Uterus (tissue), 2 donors: ENCODE measurements around the gene AFDN.

Source experiments
- POLR2A ChIP-seq, 2 donors: fragments of 450-650 bp; IDR thresholded peaks; one replicate each; pipeline ENCODE4 v1.6.1; 2016; ENCODE audit warnings: antibody characterized with exemption in 2 of 2, mild to moderate bottlenecking in 1 of 2, moderate library complexity in 1 of 2
- TF ChIP-seq, protein P1 (sequence below), 4 experiments: fragments of 200-600 bp in 2 of 4; fragments of 450-650 bp in 2 of 4; sonication (generic) in 2 of 4; IDR thresholded peaks; one replicate each; pipeline ENCODE4 v1.5.1; 2016 to 2019; ENCODE audit warnings: antibody characterized with exemption in 4 of 4, mild to moderate bottlenecking in 2 of 4, moderate library complexity in 1 of 4

DNA sequence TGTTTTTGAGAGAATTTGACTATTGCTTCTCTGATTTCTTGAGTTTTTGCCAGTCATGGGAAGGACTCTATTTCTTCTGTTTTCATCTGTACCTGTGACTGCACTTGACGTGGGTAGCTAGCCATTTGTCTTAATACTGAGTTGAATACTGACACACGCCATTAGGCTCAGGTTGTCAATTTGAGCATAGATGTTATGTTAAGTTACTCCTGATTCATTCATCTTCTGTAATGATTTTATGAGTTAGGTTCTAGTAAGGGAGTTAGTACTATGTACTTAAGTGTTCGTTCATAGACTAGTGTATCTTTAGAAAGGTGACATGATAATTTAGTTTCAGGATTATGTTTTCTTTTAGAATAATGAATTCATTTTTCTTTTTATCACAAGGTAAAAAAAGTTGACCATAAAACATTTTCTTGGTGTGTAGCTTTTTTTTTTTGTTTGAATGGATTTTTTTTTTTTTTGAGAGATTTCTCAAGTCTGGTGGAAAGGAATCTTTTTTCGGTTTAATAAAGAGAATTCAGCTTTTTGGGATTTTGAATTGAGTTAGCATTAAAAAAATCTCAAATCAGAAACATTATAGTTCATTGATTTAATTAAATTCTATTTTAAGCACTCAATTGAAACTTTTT, 1.7 kb downstream of the AFDN start:
- TF ChIP-seq, protein P1, sequence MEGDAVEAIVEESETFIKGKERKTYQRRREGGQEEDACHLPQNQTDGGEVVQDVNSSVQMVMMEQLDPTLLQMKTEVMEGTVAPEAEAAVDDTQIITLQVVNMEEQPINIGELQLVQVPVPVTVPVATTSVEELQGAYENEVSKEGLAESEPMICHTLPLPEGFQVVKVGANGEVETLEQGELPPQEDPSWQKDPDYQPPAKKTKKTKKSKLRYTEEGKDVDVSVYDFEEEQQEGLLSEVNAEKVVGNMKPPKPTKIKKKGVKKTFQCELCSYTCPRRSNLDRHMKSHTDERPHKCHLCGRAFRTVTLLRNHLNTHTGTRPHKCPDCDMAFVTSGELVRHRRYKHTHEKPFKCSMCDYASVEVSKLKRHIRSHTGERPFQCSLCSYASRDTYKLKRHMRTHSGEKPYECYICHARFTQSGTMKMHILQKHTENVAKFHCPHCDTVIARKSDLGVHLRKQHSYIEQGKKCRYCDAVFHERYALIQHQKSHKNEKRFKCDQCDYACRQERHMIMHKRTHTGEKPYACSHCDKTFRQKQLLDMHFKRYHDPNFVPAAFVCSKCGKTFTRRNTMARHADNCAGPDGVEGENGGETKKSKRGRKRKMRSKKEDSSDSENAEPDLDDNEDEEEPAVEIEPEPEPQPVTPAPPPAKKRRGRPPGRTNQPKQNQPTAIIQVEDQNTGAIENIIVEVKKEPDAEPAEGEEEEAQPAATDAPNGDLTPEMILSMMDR (IDR thresholded peaks at IDR 0.05) = no peak
- no peak for TF ChIP-seq POLR2A (IDR thresholded peaks at IDR 0.05)
